ENCODE measurements around the gene KXD1.
"Not testable (repeated sequence)": the region's sequence is repeated elsewhere in the genome, so short reads cannot be mapped to it uniquely, and the experiment has no call there.

KXD1 gene

GRCh38 chr19:18537431-18537830, 20.2 kb upstream of the KXD1 start:
- TF ChIP-seq CTCF (conservative IDR thresholded peaks at IDR 0.05; ENCODE audit: low read depth, low read length): no peak
- no peak for DNase-seq (ENCODE audit: low read depth)
- H3K4me3 ChIP-seq (ENCODE audit: low read depth, low read length): no peak overlapping the region

GRCh38 chr19:18538115-18538514, 19.6 kb upstream of the KXD1 start:
- TF ChIP-seq CTCF (conservative IDR thresholded peaks at IDR 0.05; ENCODE audit: low read depth, low read length): no peak
- H3K4me3 ChIP-seq (ENCODE audit: low read depth, low read length): no peak overlapping the region
- no peak for DNase-seq (ENCODE audit: low read depth)

GRCh38 chr19:18539372-18539771, 18.3 kb upstream of the KXD1 start:
- H3K4me3 ChIP-seq (ENCODE audit: low read depth, low read length): no peak overlapping the region
- no peak for TF ChIP-seq CTCF (conservative IDR thresholded peaks at IDR 0.05; ENCODE audit: low read depth, low read length)

GRCh38 chr19:18540200-18540599, 17.5 kb upstream of the KXD1 start:
- not testable (repeated sequence) for DNase-seq (ENCODE audit: low read depth)

More at GRCh38 chr19:18539372-18539771, 18.3 kb upstream of the KXD1 start:
- no peak for DNase-seq (ENCODE audit: low read depth)

GRCh38 chr19:18541258-18541991, 16.2 kb upstream of the KXD1 start:
- DNase-seq (ENCODE audit: low read depth): no peak
- no peak for TF ChIP-seq CTCF (conservative IDR thresholded peaks at IDR 0.05; ENCODE audit: low read depth, low read length)

More at GRCh38 chr19:18540200-18540599, 17.5 kb upstream of the KXD1 start:
- not testable (repeated sequence) for H3K4me3 ChIP-seq (ENCODE audit: low read depth, low read length)

GRCh38 chr19:18541992-18542940, 15.4 kb upstream of the KXD1 start:
- peak overlapping the region; percentile 81 for H3K4me3 ChIP-seq (ENCODE audit: low read depth, low read length)
- no peak for DNase-seq (ENCODE audit: low read depth)
- TF ChIP-seq CTCF (conservative IDR thresholded peaks at IDR 0.05; ENCODE audit: low read depth, low read length): no peak

More at GRCh38 chr19:18541258-18541991, 16.2 kb upstream of the KXD1 start:
- peak overlapping the region; percentile 81 for H3K4me3 ChIP-seq (ENCODE audit: low read depth, low read length)
